HG02571 (cell line): ENCODE results near the gene SP140L.
A peak's percentile ranks its signal among the peaks of the same experiment; 100 is the strongest.
"Not testable (repeated sequence)": the region's sequence is repeated elsewhere in the genome, so short reads cannot be mapped to it uniquely, and the experiment has no call there.

Experiments
- ATAC-seq: cut with Tn5 transposase; IDR thresholded peaks from one replicate; pipeline ENCODE4 v1.9.1; 2021; ENCODE audit warnings: mild to moderate bottlenecking, moderate library complexity; ENCODE audit not compliant: unreplicated experiment

SP140L gene

GRCh38 chr2:230417436-230417835 is 90.4 kb downstream of the SP140L start:
- ATAC-seq, result no peak

DNA sequence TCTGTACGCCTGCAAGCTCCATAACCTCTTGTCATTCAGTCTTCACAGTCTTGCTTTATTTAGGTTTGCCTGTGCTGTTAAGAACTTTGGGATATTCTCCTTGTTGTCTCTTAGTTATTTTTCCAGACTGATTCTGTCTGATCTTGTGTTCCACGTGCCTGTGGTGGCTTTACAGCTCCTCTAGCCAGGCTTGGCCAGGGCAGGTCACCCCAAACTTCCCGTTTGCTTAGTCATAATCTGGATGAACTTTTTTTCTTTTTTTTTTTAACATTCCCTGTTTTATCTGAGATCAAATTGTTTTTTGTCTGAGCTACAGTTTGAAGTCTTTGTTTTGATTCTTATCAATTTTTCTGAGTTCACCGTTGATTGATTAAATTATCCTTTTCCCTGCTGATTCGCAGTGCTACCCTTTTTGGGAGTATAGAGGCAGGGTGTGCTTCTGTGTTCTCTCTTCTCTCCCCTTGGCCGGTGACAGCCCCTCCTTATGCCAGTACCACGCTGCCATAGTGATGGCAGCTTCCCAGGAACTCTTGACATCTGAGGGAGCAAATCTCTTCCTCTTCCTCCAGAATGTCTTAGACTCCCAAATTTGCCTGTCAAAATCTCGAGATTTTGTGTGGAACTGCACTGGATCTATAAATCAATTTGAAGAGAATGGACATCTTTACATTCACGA is 91.5 kb downstream of the SP140L start:
- no peak for ATAC-seq

DNA sequence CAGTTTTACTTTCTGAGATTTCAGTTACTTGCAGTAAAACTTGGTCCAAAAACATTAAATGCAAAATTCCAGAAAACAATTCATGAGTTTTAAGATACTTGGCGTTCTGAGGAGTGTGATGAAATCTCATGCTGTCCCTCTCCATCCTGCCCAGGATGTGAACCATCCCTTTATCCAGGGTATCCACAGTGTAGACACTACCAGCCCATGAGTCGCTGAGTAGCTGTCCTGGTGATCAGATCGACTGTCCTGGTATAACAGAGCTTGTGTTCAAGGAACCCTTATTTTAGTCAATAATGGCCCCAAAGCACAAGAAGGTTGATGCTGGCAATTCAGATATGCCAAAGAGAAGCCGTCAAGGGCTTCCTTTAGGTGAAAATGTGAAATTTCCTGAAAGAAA is 92.2 kb downstream of the SP140L start:
- no peak for ATAC-seq

GRCh38 chr2:230422149-230422548 is 95.2 kb downstream of the SP140L start:
- ATAC-seq, result no peak

GRCh38 chr2:230423851-230424458 is 97.0 kb downstream of the SP140L start:
- no peak for ATAC-seq

DNA sequence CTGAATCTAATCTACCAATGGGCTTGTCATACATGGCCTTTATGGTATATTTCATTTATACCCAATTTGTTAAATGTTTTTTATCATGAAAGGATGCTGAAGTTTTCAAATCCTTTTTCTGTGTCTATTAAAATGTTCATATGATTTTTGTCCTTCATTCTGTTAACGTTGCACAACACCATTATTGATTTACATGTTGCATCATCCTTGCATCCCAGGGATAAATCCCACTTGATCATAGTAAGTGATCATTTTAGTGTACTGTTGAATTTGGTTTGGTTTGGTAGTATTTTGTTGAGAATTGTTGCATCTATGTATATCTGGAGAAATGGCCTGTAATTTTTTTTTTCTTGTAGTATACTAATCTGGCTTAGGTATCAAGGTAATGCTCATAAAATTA is 98.4 kb downstream of the SP140L start:
- ATAC-seq, result no peak

- no peak for ATAC-seq
These were observed 102.5 kb downstream of the SP140L start for GRCh38 chr2:230429513-230429912.

GRCh38 chr2:230430957-230431910 is 104.2 kb downstream of the SP140L start:
- no peak for ATAC-seq

DNA sequence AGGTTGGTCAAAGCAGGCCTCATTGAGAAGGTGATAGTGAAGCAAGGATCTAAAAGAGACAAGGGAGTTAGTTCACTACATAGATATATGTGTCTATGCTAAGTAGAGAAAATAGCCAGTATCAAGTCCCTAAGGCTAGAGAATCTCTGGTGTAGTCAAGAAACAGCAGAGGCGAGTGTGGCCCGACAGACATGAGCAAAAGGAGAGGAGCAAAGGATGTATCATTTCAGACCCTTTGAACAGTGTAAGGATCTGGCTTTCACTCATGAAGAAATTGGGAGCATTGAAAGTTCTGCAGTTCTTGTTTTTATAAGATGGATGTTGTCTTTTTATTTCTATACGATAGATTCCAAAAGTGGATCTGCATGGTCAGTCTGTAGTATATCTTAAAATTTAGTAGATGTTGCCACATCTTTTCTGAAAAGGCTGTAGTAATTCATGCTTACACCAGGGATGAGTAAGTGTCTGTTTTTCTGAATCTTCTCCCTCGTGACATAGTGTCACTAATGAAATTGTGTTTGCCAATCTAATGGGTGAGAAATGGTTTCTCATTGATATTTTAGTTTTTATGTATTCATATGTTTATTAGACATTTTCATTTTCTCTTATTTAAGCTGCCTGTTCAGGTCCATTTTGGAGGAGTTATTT is 107.8 kb downstream of the SP140L start:
- no peak for ATAC-seq

DNA sequence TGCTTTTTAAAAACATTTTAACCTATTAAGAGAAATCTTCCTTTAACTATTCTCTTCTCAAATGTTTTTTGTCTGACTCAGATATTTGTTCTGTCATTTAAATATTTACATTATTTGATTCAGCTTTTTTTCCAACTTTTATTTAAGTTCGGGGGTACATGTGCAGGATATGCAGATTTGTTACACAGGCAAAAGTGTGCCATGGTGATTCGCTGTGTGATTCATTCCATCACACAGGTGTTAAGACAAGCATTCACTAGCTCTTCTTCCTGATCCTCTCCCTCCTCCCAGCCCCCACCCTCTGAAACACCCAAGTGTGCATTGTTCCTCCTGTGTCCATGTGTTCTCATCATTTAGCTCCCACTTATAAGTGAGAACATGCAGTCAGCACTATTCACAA is 108.4 kb downstream of the SP140L start:
- ATAC-seq, result no peak

DNA sequence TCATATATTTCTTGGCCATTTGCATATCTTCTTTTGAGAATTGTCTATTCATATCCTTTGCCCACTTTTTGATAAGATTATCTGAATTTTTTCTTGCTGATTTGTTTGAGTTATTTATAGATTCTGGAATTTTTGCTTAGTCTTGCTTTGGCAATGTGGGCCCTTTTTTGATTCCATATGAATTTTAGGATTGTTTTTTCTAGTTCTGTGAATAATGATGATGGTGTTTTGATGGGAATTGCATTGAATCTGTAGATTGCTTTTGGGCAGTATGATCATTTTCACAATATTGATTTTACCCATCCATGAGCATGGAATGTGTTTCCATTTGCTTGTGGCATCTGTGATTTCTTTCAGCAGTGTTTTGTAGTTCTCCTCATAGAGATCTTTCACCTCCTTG is 112.1 kb downstream of the SP140L start:
- ATAC-seq, result not testable (repeated sequence)

DNA sequence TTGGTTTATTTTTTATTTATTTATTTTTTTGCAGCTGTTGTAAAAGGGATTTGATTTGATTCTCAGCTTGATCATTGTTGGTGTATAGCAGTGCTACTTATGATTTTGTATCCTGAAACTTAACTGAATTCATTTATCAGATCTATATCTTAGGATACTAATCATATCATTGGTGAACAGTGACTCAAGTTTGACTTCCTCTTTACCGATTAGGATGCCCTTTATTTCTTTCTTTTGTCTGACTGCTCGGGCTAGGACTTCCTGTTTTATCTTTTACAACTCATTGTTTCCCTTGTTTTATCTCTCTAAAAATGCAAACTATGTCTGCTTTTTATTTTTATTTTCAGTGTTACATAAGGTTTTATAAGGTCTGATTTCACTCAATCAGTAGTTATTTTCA is 112.6 kb downstream of the SP140L start:
- ATAC-seq, result no peak

DNA sequence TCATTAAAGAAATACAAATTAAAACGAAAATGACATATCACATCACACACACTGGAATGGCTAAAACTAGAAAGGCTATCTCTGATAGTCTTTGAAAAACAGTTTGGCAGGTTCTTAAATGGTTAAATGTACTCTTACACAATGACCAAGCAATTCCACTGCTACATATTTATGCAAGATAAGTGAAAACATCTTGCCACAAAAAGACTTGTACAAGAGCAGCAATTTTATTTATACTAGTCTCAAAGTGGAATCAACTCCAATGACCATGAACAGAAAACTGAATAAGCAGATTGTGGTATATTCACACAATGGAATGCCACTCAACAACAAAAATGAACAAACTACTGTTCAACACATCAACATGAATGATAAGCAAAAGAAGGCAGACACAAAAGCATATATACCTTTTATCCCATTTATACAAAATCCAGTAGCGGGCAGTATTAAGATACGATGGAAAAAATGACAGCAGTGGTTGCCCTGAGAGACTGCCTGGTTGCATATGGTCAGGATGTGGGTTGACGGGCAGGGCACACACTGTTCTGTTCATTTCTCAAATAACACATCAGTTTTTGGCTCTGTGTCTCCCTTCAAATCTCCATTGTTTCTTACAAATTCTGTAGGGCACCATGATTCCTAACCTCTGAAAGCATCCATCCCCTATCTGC is 114.4 kb downstream of the SP140L start:
- ATAC-seq, result peak; percentile 59

- ATAC-seq, result no peak
These were observed 116.5 kb downstream of the SP140L start for GRCh38 chr2:230443541-230443940.

DNA sequence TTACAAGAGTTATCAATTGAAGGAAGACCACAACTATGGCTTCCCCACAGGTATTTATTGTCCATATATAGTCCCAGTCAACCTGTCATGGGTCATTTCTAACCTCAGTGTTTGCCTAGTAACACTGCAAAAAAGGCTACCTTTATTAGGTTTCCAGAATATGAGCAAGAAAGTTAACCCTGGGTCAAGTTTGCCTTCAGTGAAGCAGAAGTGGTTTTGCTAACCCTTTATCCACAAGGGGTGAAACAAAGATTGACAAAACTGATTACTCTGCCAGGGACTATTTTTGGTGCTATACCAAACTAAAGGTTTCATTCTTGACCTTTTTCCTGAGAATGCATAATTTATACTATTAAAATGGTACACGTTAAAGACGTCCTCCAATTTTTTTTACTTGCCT is 117.8 kb downstream of the SP140L start:
- no peak for ATAC-seq

DNA sequence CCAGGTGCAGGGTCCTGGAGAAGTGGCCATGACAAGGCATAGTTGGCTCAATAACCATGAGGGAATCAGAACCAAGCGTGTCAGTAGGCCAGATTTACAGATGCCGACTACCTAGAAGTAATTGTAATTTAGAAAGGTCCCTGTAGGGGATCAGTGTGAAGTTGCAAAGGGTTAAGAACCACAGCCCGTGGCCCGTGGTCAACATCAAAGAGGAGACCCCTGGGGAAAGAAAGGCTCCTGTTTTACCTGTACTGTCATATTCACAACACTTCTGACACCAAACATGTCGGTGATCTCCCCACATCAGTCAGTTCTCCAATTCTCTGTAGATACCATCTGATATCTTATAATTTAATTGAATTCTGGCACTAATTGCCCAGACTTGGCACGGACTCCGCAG is 120.0 kb downstream of the SP140L start:
- no peak for ATAC-seq

DNA sequence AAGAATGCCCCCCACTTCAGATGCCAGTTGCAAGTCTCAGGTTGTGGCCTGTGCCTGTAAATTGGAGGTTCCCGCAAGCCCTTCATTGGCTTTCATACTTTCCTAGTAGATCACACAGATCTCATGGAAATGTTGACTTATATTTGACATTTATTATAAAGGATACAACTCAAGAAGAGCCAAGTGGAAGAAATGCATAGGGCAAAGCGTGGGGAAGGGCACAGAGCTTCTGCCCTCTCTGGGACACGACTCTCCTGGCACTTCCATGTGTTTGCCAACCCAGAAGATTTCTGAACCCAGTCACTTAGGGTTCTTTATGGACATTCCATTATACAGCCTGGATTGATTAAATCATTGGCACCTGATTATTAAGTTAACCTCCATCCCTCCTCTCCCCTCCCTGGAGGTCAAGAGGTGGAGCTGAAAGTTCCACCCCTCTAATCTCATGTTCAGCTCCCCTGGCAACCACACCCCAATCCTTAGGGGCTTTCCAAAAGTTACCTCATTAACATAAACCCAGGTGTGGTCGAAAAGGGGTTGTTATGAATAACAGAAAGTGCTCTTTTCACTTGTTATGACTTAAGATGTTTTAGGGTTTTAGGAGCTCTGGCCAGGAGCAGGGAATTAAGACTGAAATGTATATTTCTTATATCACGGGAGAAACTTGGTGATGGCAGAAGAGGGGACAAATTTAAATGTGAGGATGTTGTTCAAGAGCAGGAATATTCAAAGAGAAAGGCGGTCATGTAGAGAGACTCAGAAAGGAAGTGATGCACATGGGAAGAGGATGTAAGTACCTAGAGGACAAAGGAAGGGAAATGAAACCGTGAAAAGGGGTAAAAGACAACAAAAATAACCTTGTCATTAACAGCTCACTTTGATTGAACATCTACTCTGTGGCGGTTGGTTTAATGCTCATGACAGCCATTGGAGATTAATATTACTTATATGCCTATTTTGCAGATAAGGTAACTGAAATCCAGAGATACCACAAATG is 120.8 kb downstream of the SP140L start:
- peak; percentile 77 for ATAC-seq

GRCh38 chr2:230449901-230450467 is 123.0 kb downstream of the SP140L start:
- ATAC-seq, result no peak

DNA sequence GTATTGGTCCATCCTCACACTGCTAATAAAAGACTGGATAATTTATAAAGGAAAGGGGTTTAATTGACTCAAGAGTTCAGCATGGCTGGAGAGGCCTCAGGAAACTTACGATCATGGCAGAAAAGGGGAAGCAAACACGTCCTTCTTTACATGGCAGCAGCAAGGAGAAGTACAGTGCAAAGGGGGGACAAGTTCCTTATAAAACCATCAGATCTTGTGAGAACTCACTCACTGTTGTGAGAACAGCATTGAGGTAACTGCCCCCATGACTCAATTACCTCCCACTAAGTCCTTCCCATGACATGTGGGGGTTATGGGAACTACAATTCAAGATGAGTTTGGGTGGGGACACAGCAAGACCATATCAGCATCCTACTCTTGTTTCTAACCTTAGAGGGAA is 126.0 kb downstream of the SP140L start:
- ATAC-seq, result no peak
